ENCODE data around the gene DBNDD2.

GRCh38 chr20:45413479-45413878 lies 5.4 kb downstream of the DBNDD2 start:
- TF ChIP-seq POLR2A (IDR thresholded peaks at IDR 0.05), result no peak
- TF ChIP-seq CTCF (IDR thresholded peaks at IDR 0.05), result no peak

Measured in thyroid gland (tissue), 4 donors.